Activated naive CD8-positive, alpha-beta T cell treated with anti-CD3 and anti-CD28 coated beads, Interleukin-2, amount 50 U/mL, for 24 hours (primary cell): ENCODE data around the gene RAB39B.
"Not testable (repeated sequence)": the region's sequence is repeated elsewhere in the genome, so short reads cannot be mapped to it uniquely, and the experiment has no call there.

Source experiments
- ATAC-seq: fragments of 150-1000 bp; cut with Tn5 transposase; one replicate; pipeline ENCODE4 v1.10.0; 2021
- DNase-seq: peaks from one replicate; pipeline ENCODE4 v3.0.0; 2021
- H3K27ac Mint-ChIP-seq: one replicate; pipeline ENCODE4 v1.8.0; 2021; ENCODE audit warnings: mild to moderate bottlenecking, mixed read lengths
- H3K27me3 Mint-ChIP-seq: one replicate; pipeline ENCODE4 v1.8.0; 2021; ENCODE audit warnings: mixed read lengths
- H3K36me3 Mint-ChIP-seq: one replicate; pipeline ENCODE4 v1.8.0; 2021; ENCODE audit warnings: low read depth, mixed read lengths
- H3K4me1 Mint-ChIP-seq: one replicate; pipeline ENCODE4 v1.8.0; 2021; ENCODE audit warnings: mixed read lengths
- H3K4me3 Mint-ChIP-seq: one replicate; pipeline ENCODE4 v1.8.0; 2021; ENCODE audit warnings: mild to moderate bottlenecking, moderate library complexity, mixed read lengths
- H3K9me3 Mint-ChIP-seq: one replicate; pipeline ENCODE4 v1.8.0; 2021; ENCODE audit warnings: mixed read lengths

Gene RAB39B

GRCh38 chrX:155231163-155231562 is 33.1 kb downstream of the RAB39B start:
- Mint-ChIP-seq H3K27ac (no peak overlapping the region), H3K9me3 (no peaks in the 10 kb centered on the region), H3K27me3 (no peaks in the 10 kb centered on the region), H3K36me3 (peaks cover 29% of the 10 kb centered on the region), H3K4me3 (no peak overlapping the region), H3K4me1 (peaks cover 7% of the 10 kb centered on the region)
- ATAC-seq, result no peak
- DNase-seq, result no peak

DNA sequence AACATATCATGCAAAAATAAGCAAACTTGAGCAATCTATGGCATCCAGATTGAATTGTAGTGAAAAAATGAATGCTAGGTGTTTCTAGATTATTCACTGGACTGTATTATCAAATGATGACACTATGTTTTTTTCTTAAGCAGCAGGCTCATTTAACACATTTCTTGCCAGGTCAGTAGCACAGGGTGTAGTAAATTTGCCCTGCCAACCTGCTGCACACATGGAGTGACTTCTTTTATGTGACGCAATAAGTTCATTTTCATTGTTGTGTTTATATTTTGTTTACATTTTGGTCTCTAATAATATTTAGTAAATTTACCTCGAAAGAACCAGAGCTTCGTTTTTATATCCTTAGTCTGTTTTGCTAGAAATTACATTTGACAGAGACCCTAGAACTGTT is 38.5 kb downstream of the RAB39B start:
- no peak overlapping the region for H3K27ac Mint-ChIP-seq
- no peak for ATAC-seq
- no peaks in the 10 kb centered on the region for H3K4me1 Mint-ChIP-seq
- no peaks in the 10 kb centered on the region for H3K27me3 Mint-ChIP-seq
- H3K4me3 Mint-ChIP-seq, result no peak overlapping the region
- DNase-seq, result no peak
- H3K36me3 Mint-ChIP-seq, result peaks cover 43% of the 10 kb centered on the region
- H3K9me3 Mint-ChIP-seq, result no peaks in the 10 kb centered on the region

- not testable (repeated sequence) for DNase-seq, H3K9me3 Mint-ChIP-seq, H3K4me3 Mint-ChIP-seq, H3K27ac Mint-ChIP-seq, H3K4me1 Mint-ChIP-seq, H3K27me3 Mint-ChIP-seq, ATAC-seq
- peaks cover 35% of the 10 kb centered on the region for H3K36me3 Mint-ChIP-seq
Measured at GRCh38 chrX:155223746-155224145, 40.5 kb downstream of the RAB39B start.

GRCh38 chrX:155221351-155221750 is 42.9 kb downstream of the RAB39B start:
- no peak for ATAC-seq
- Mint-ChIP-seq H3K4me3 (no peak overlapping the region), H3K27me3 (no peaks in the 10 kb centered on the region), H3K4me1 (peaks cover 17% of the 10 kb centered on the region), H3K36me3 (peaks cover 34% of the 10 kb centered on the region), H3K9me3 (no peaks in the 10 kb centered on the region), H3K27ac (no peak overlapping the region)
- DNase-seq, result no peak

DNA sequence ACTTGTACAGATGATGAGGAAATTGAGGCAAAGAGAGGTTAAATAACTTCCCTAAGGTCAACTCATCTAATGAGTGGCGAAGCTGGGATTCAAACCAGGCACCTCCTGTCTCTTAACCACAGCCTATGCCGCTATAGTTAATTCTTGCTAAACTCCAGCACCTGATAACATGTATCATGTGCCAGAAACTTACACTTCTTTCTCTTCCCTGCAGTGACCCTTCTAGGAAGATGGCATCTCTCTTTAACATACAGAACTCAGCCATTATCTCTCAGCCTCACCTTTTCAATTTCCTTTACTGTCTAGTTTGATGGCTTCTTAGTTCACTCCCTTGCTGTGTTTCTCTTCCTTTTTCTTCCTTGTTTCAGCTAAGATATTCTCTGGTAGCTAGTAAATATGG is 45.5 kb downstream of the RAB39B start:
- DNase-seq (no peak), ATAC-seq (no peak)
- Mint-ChIP-seq H3K27ac (no peak overlapping the region), H3K27me3 (no peaks in the 10 kb centered on the region), H3K36me3 (peaks cover 21% of the 10 kb centered on the region), H3K4me1 (peaks cover 23% of the 10 kb centered on the region), H3K9me3 (no peaks in the 10 kb centered on the region), H3K4me3 (peak overlapping the region; percentile 50)

GRCh38 chrX:155216940-155217440 is 47.3 kb downstream of the RAB39B start:
- H3K4me1 Mint-ChIP-seq, result peaks cover 23% of the 10 kb centered on the region
- no peak for ATAC-seq
- H3K27me3 Mint-ChIP-seq, result no peaks in the 10 kb centered on the region
- peak overlapping the region; percentile 92 for H3K4me3 Mint-ChIP-seq
- DNase-seq, result no peak
- H3K9me3 Mint-ChIP-seq, result no peaks in the 10 kb centered on the region
- H3K36me3 Mint-ChIP-seq, result peaks cover 10% of the 10 kb centered on the region
- H3K27ac Mint-ChIP-seq, result peak overlapping the region; percentile 88

DNA sequence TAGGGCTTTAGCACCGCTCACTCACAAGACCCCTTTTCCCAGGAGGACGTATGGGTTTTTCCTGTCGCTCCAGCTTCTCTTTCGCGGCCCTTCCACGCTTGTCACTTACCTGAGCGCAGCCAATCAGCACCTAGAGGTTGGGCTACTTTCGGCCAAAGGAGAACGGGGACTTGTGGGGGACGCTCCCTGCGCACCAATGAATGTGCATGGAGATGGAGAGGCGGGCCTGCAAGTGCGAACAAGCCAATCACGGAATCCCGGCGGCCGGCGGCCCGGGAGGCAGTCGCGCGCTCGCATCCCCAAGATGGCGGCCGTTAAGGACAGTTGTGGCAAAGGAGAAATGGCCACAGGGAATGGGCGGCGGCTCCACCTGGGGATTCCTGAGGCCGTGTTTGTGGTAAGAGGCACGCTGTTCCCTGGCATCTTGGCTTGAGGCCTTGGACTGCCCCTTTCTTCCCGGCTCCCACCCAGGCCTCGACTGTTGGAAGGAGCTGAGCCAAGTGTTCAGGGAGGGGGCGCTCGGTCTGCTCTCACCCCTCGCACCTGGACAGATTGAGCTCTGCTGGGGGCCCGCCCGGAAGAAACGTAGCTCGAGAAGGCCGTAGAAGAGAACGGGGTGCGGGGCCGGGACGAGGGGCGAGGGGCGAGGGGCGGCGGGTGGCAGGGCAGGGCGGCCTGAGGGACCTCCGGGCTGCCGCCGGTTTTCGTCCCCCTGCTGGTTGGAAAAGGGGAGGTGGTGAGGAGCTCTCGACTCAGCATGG is 47.9 kb downstream of the RAB39B start, which contains the start of gene VBP1:
Gene VBP1 (plus strand): TSS at position 282 of the 761 bp plus-strand sequence. CDS start 23 bp downstream, at position 305.
- H3K36me3 Mint-ChIP-seq, result peaks cover 3% of the 10 kb centered on the region

GRCh38 chrX:155215443-155216178 is 48.7 kb downstream of the RAB39B start:
- peaks cover 2% of the 10 kb centered on the region for H3K36me3 Mint-ChIP-seq
- peak overlapping the region; percentile 92 for H3K4me3 Mint-ChIP-seq
- H3K27me3 Mint-ChIP-seq, result no peaks in the 10 kb centered on the region
- H3K27ac Mint-ChIP-seq, result peak overlapping the region; percentile 88
- peaks cover 23% of the 10 kb centered on the region for H3K4me1 Mint-ChIP-seq
- no peaks in the 10 kb centered on the region for H3K9me3 Mint-ChIP-seq
- DNase-seq, result no peak
- peak; percentile 26 for ATAC-seq

More for the DNA sequence above, 47.9 kb downstream of the RAB39B start, which contains the start of gene VBP1:
- Mint-ChIP-seq H3K27ac (peak within 1 kb of the TSS; percentile 88), H3K27me3 (no peaks in the 10 kb centered on the region), H3K4me3 (peak within 1 kb of the TSS; percentile 92), H3K9me3 (no peaks in the 10 kb centered on the region), H3K4me1 (peaks cover 23% of the 10 kb centered on the region)
- ATAC-seq (peak; percentile 99), DNase-seq (peak; percentile 81)

DNA sequence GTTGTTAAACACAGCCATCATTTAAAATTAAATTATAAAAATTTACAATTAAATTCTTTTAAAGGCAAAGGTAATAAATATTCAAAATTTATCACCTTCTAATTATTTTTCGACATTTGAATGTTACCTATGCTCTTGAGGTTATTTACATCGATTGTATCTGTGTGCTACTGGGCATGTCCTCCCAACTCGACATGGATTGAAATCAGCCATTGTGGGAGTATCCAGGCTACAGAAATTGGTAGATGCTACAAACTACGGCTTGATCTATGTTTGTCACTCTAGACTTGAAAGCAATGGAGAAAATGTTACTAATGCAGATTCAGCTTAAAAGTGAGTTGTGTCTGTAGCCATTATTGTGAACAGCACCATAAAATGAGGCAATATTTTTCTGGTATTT is 50.6 kb downstream of the RAB39B start:
- H3K4me1 Mint-ChIP-seq, result peaks cover 20% of the 10 kb centered on the region
- H3K4me3 Mint-ChIP-seq, result no peak overlapping the region
- no peaks in the 10 kb centered on the region for H3K36me3 Mint-ChIP-seq
- DNase-seq (no peak), ATAC-seq (no peak)
- no peak overlapping the region for H3K27ac Mint-ChIP-seq
- H3K27me3 Mint-ChIP-seq, result no peaks in the 10 kb centered on the region
- H3K9me3 Mint-ChIP-seq, result no peaks in the 10 kb centered on the region

DNA sequence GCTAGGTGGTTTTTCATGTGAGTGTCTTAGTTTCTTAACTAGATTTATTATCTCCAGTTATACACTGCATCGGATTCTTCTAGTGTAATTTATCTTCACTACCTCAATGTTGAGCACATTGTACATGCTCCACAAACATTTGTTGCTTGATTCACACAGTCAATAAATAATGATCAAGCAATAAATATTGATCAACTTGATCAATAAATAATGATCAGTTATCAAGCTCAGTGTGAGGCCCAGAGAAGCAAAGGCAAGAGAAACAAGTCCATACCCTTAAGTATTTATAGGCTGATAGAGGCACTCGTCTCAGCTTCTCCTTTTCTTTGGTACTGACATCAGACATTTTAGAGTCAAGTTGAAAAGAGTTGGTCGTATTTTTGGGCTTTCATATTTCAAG is 53.1 kb downstream of the RAB39B start:
- Mint-ChIP-seq H3K36me3 (no peaks in the 10 kb centered on the region), H3K4me3 (no peak overlapping the region), H3K9me3 (no peaks in the 10 kb centered on the region), H3K27ac (no peak overlapping the region), H3K27me3 (no peaks in the 10 kb centered on the region), H3K4me1 (peaks cover 7% of the 10 kb centered on the region)
- ATAC-seq, result no peak
- no peak for DNase-seq
